HG03196 (cell line): ENCODE data around the gene FAM151A.

Experiments
- ATAC-seq: cut with Tn5 transposase; IDR thresholded peaks from one replicate; pipeline ENCODE4 v1.9.1; 2021; ENCODE audit not compliant: unreplicated experiment

The FAM151A gene

DNA sequence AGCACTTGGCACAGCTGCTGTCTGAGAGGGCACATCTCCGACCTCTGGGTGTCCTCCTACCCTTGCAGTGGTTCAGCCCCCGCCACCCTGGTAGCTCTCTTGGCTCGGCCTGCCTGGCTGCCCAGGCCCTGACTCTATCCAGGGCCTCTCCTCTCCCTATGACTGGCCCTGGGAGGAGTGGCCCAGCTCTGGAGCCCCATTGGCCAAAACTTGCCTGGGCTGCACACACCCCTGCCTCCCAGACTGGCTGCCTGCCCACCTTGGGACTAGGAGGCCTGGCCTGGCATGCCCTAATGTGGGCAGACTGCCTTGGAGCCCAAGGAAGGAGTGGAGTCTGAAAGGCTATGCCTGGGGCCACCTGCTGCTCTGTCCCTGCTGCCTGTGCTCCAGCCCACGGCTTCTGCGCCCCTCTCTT is 41.7 kb downstream of the FAM151A start:
- ATAC-seq = no peak

DNA sequence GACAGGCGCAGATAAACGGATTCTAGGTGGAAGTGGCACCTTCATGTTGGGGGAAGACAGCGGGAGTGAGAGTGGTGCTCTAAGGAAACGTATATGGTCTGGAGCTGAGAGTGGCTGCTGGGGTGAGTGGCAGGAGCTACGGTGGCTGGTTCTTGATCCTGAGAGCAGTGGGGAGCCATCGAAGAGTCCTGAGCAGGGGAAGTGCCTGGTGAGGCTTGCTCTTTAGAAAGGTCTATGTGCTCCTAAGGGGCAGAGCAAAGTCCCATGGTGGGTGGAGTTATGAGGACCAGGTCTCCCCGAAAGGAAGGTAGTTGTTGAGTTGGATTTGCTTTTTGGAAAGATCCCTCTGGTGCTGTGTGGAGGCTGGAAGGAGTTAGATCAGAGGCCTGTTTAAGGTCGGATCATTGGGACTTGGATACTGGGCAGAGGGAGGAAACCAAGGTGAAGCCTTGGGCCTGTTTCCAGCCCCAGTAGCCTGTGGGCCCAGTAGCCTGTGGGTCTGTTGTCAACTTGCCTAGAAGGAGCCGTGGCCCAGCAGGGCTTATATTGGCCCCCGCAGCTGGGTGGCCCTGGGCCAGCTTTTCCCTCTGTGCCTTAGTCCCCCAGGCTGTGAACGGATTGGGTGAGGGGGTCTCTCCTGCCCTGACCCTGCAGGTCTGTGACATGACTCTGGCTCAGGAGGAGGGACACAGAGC is 42.3 kb downstream of the FAM151A start:
- ATAC-seq = no peak

DNA sequence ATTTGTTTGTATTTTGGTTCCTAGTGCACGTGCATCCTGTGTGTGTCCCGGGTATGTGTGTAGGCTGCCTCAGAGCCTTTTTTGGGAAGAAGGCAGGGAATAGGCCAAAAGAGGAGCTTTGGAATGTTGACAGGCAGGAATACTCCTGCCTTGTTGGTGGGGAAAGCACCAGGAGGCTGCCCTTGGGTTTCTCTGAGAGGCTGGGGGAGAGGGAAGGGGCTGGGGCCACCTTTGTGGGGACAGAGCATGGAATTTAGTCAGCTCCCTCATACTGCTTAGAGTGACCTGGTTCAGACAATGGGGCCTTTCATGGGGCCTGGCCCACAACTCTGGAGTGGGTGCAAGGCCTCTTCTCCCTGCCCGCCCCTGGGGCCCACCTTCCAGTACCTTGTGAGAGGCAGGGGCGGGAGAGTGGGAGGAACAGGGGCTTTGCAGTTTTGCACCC is 44.0 kb downstream of the FAM151A start:
- no peak for ATAC-seq

DNA sequence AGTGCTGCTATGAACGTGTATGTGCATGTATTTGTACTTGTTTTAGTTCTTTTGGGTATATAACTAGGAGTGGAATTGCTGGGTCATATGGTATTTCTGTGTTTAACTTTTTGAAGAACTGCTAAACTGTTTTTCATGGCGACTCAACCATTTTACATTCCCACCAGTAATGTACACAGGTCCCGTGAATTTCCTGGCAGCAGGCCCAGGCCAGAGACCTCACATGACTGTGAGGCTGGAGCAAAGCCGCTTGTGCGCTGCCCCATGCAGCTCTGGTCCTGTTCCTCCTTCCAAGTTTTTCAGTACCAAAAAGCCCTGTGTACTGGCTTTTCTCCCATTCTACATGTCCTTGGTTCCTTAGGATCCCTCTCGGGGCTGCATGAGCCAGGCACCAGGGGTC is 45.7 kb downstream of the FAM151A start:
- no peak for ATAC-seq

DNA sequence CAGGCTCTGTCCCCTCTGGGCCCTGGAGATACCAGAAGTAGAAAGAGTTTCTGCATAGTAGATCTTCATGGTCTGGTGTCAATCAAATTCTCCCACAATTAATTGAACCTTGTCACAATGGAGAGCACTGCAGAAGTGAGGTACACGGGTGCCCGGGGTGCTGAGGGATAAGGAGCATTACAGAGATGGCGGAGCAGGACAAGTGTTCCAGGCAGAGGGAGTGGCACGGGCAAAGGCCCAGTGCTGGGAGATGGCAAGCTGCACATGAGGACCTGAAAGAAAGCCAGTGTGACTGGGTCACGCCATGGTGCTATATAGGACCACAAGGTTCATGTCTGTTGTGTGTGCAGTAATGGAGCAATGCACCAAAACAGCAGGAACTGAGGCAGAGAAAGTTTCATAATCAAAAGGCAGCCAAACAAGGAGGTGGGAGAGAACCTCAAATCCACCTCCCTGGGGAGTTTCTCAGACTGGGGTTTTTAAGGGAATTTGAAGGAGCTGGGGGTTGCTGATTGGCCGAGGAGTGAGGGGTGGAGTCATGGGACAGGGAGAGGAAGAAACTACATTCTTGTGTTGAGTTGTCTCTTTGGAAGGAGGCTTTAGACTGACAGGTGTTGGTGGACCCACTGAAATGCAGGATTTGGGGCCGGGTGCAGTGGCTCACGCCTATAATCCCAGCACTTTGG is 47.6 kb downstream of the FAM151A start:
- ATAC-seq = no peak

DNA sequence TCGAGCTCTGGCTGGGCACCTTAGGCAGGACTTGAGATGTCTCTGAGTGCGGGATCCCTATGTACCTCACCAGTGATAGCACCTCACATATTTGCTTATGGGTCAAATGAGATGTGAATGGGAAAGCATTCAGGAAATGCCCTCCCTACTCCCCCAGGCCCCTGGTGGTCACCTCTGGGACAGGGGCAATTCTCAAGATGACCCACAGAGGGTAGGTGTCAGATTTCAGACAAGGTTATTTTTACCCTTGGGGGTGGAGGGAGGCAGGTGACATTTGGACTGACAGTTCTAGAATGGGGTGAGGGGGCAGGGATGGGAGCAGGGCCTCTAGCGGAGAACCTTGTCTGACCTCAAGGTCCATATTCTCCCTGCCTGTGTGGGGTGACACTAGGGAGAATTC is 48.2 kb downstream of the FAM151A start:
- ATAC-seq = no peak

DNA sequence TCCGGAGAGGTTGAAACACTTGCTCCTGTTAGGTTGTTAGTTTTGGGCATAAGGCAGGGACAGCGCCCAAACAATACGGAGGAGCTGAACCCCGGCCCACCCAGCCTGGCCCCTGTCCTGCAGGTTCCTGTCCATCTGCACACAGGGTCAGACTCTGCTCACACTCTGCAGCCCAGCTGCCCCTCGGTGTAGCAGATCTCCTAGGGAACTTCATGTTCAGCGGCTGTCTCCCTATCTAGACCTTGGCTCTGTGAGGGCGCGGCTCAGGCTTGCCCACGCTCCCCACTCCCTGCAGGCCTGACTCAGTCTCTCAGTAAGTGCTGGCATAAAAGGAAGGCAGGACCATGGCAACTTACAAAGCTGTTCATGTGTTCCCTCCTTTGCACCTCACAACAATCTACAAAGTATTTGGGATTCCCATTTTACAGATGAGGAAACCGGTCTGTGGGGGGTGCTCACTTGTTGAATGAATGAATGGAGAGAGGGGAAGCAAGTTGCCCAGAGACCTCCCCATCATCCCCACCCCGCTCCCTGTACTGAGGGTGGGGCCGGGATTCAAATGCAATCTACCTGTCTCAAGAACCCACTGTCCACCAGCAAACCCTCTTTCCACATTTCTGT is 49.1 kb downstream of the FAM151A start:
- no peak for ATAC-seq

DNA sequence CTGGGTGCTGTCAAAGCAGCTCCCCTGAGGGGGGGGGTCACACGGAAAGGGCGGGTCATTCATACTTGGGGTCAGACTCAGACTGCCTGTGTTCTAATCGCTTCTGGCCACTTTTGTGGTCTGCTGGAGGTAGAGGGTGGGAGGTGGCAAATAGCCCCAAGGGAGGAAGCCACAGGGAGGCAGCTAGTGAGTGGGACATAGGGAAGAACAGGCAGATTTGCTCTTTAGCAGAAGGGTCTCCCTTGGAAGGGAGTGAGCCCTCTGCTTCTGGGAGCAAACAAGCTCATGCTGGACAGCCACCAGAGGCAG is 50.8 kb downstream of the FAM151A start:
- no peak for ATAC-seq

DNA sequence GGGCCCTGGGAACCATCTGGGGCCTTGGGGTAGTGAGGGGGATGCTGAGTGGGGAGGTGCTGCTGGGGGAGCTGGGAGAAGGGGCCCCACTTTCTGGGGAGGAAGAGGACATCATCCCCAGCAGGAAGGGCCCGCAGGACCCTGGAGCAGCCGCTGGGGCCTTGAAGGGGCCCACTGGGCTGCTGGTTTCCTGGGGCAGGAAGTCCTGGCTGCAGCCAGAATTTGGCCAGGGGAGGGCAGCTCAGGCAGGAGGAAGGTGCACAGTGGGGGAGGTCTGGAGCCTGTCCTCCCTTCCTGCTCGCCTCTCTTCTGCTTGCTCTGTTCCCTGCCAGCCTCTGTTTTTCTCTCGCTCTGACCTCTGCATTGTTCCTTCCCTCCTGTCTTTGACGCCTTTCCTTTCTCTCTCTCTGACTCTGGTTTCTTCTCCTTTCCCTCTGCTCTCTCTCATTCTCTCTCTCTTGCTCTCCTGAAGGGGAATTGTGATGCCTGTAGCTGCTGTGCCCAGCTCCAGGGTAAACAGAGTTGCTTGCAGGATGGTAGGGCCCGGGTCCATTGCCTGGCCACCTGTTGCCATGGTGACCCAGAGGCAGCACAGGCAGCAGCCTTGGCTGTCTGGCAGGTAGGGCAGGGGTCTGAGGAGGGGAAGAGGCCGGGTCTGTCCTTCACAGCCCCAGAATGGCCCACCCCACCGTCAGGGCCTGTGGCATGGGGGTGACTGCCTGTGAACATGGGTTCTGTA is 51.4 kb downstream of the FAM151A start:
- no peak for ATAC-seq

DNA sequence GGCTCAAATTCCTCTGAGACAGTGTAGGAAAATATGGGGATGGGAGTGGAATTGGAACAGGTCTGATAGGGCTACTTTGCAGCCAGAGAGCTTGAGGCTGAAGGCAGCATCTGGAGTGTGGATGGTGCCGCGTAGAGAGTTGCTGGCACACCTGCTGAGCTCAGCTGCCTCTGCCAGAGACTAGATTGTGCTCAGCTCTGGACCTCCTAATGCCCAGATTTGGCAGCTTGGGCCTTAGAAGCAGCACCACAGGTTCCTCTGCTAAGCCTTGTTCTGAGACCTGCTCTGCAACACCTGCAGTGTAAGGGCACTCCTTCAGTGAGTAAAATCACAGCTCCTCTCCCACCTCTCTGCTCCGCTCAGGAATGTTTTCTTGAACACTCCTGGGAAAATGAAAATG is 52.0 kb downstream of the FAM151A start:
- ATAC-seq = no peak

DNA sequence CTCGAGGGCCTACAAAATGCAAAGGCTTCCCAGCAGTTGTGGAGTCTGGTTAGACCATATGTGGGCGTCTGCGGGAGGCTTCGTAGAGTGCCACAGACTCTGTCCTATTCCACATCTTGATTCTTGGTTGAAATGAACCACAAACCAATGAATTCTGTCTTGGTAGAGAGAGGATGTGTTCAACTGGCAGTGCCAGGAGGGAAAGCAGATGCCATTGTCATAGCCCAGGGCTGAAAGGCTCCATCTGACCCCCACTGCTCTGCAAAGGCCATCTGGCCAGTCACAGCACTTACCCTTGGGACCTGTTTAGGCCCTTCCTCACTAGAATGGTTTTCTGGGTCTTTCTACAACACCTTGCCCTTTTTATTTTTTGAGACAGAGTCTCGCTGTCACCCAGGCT is 53.2 kb downstream of the FAM151A start:
- ATAC-seq = no peak

DNA sequence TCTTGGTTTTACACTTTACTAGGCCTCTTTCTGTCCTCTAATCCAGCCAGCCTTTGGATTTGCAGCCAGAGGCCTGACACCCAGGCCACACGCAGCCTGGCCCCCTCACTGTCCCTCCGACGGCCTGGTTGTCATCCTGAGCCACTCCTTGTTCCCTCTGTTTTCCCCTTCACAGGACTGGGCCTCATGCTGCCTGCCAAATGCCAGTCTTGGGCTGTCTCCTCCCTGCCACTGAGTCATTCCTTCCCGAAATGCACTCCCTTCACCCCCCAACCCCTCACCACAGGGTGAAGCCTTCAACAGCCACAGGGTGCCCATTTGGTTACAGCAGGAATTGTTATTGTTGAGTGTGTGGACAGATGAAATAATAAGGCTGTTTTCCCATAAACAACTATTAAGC is 54.0 kb downstream of the FAM151A start:
- ATAC-seq = no peak

DNA sequence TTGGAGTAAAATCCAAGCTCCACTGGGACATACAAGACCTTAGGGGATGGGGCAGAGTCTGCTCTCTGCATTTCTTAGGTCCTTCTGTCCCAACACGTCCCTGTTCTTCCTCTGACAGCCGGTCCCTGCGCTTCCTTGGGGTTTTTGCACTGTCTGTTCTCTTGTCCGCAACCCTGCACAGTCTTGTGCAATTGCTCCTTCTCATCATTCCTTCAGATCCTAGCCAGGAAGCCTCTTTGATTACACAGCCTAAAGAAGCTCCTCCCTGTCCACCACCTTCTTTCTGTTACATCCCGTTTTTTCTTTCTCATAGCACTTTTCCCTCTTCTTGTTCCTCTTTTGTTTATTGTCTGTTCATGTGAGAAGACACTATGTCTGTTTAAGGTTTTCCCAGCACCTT is 55.4 kb downstream of the FAM151A start:
- ATAC-seq = no peak

DNA sequence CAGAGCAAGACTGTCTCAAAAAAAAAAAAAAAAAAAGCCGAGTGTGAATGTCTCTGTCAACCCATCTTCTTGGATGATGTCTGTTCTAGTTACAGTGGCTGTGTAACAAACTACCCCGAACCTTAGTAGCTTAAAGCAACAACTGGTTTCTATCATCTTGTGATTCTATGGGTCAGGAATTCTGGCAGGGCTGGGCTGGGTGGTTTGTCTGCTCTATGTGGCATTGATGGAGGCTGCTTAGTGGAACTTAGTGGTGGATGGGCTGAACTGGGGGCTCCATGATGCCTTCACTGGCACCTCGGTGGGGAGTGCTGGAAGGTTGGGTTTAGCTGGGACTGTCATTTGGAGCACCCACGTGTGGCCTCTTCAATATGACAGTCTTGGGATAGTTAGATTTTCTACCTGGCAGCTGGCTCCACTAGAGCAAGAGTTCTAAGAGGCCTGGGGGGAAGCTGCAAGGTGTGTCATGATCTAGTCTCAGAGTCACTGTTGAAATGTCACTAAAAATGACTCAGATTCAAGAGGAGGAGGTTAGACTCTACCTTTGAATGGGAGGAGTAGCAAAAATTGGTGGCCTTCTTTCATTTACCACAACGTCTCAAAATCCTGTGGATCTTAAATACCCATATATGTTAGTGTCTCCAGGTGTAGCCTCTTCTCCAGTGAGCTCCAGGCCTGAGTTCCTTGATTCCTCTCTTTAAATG is 56.7 kb downstream of the FAM151A start:
- ATAC-seq = no peak

DNA sequence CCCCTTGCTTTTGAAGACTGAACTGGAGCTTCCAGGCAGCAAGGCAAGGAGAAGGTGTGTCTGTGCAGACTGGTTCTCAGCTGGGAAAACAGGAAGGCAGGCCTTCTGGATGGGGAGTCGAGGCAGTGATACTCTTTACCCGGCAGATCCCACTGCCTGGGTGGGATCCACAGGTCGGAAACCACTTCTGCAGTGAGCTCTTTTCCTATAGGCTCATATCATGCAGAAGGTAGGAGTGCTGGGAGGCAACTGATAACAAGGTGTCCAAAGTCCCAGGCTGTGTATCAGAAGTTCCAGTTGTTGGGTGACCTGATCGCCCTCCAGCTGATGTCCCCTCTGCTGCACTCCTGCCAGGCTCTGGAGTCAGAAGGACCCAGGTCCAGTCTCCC is 58.2 kb downstream of the FAM151A start:
- ATAC-seq = no peak

DNA sequence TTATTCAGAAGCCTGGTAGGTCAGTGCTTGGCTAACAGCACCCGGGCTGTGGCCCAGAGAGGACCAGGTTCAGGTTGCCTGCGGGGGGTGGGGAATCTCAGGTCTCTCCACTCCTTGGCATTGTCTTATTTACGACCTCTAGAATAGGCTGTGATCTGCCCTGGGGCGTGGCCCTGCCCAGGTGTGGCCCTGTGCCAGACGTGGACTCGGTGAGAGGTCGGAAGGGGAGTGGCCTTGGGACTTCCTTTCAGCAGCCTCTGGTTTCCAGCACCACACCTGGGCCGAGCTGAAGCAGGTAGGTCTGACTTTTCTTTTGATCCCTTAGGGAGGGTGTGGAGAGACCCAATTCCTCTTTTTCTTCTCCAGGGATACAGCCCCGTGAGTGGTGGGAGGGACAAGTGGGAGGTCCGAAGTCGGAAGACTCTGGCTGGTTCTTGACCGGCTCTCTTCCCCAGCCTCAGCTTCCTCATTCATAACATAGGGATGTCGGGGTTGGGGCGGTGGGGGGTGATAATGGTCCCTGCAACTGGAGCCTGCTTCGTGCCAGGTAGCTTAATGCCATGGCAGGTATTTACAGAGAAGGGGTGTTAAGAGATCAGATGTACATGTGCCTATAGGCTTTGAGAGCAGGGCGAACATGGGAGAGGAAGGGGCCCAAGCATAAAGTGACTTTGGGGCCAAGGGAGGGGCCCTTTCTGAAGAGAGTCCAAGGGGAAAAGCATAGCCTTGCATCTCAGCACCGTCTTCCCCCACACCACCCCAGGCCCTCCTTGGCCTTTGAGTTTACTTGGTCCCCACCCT is 58.8 kb downstream of the FAM151A start:
- ATAC-seq = no peak

DNA sequence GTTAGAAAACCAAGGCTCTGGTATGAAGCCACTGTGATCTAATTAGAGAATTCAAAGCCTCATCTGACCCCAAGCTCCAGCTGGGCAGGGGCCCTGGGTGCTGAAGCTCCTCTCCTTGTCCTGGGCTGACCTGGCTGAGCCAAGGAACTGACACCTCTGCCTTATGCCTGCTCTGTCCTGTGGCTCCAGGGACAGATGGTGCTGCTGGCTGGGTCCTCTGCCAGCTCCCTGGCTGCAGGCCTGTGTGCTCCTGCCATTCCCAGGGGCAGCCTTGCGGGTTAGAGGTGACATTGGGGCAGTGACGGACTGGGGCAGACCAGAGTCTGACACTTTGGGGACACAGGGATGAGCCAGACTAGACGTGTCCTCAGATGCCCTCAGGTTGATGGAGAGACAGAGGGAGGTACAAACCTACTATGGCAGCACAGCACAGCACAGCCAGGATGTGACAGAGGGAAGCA is 63.5 kb downstream of the FAM151A start:
- no peak for ATAC-seq
